ENCODE measurements around the gene B4GALT6.

DNA sequence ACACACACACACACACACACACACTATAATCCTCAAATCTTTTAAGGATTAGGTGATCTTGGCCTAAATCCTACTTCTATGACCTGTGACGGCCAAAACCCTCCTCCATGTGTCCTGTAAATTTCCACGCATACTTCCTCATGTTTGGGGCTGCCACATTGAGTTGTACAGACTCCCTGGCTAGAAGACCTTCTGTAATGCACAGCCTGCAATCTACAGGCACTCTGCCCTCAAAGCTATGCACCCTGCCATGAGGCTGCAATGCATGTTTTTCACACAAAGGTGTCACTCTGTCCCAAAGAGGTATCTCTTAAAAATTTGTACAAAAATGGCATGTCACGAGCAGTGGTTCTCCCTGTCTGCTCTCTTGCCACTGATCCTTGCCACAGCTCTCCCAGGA is 26.4 kb upstream of the B4GALT6 start:
- TF ChIP-seq CTCF (IDR thresholded peaks at IDR 0.05; ENCODE audit: poor library complexity, severe bottlenecking) (no peak), POLR2AphosphoS5 (IDR thresholded peaks at IDR 0.05) (no peak), TAF1 (IDR thresholded peaks at IDR 0.05; ENCODE audit: low read depth) (no peak), EZH2 (IDR thresholded peaks at IDR 0.05; ENCODE audit: borderline replicate concordance, insufficient read depth, low read length, poor library complexity, severe bottlenecking) (no peak), MXI1 (conservative IDR thresholded peaks at IDR 0.05; ENCODE audit: poor library complexity, severe bottlenecking) (no peak), RAD21 (conservative IDR thresholded peaks at IDR 0.05) (no peak), EP300 (conservative IDR thresholded peaks at IDR 0.05; ENCODE audit: poor library complexity, severe bottlenecking) (no peak), REST (IDR thresholded peaks at IDR 0.05; ENCODE audit: borderline replicate concordance) (no peak)
